Ovary (tissue), 3 donors: ENCODE measurements around the gene RGS6.

Experiments used
- CTCF ChIP-seq, 3 donors: fragments of 450-650 bp in 2 of 3; fragments of 200-600 bp in 1 of 3; IDR thresholded peaks; one replicate each; pipeline versions ENCODE4 v1.5.1 to v1.8.0; 2016 to 2022; ENCODE audit warnings: antibody characterized with exemption in 3 of 3, mild to moderate bottlenecking in 1 of 3
- EP300 ChIP-seq: sonication (generic); formaldehyde crosslinking; IDR thresholded peaks from one replicate; pipeline ENCODE4 v1.6.1; 2017; ENCODE audit warnings: antibody characterized with exemption
- POLR2A ChIP-seq: fragments of 450-650 bp; IDR thresholded peaks from one replicate; pipeline ENCODE4 v1.6.1; 2017; ENCODE audit warnings: antibody characterized with exemption, mild to moderate bottlenecking, moderate library complexity
- donor health status: DM: no; HTN: no; CAD: no.

- TF ChIP-seq EP300 (no peak), CTCF (IDR thresholded peaks at IDR 0.05) (no peak), POLR2A (no peak)
These were observed 608.6 kb downstream of the RGS6 start for GRCh38 chr14:72540836-72541235.
